ENCODE data around the gene BBX. TPM values are rescaled to one million over a fixed set of nuclear protein-coding genes. Genes with fewer than 3 reads are reported as not detected.

The BBX gene
- polyA plus RNA-seq, 3 donors: 4.7 to 10.3 (median 8.7) TPM

DNA sequence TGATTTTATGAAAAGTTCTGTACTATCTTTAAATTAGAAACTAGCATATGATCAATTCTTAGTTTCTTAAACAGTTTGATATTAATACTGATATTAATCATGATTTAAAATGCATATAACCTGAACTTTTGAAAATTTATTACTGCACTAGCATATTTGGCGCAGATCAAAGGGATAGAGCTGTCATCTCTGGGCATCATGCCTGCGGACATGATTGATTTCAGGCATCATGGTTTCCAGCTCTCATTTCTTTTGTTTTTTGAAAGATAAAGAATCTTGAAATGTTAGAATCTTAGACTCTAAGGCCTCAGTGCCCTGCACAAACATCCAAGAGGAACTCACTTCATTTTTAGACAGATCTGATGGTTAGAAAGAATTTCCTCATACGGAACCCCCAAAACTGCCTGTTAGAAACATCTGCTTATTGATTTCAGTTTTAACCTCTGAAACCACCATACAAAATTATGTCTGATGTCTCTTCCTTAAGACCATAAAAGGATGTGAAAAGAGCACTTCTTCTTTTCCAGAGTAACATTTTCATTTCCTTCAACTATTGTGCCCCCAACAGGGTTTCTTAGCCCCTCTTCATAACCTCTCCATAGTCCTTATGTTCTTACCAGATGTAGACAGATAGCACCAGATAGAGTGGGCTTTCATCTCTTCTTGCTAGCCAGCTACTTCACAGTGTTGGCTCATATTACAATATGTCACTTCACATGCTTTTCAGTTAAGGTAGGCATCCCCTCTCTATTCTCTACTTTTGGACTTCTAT lies 110.8 kb downstream of the BBX start:
- WGBS, 3 donors: 51 to 79% (median 60%) methylated on average over 3 of the region's 3 CpGs

DNA sequence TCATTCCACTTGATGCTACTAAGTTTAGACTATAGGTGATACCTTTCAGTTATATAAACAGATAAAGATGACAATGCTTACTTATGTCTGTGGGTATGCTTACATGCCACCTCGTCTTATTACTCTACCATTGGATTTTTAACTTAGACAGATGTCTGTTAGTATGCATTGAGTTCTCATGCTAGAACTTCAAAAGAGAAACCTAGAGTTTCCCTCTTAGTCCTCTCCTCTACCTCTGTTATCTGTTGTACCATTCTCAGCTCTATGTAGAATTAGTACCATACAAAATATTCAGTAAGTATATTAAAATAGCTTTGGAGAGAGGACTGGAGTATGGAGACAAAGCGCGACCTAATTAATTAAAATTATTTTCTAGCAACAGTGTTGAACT lies 111.3 kb downstream of the BBX start:
- 89 to 96% (median 95%) methylated on average over 3 of the region's 3 CpGs for WGBS, 3 donors
- no peak overlapping the region for H3K27ac ChIP-seq (ENCODE audit: low read depth, low read length)

More for the DNA sequence above, 110.8 kb downstream of the BBX start:
- no peak overlapping the region for H3K27ac ChIP-seq (ENCODE audit: low read depth, low read length)

DNA sequence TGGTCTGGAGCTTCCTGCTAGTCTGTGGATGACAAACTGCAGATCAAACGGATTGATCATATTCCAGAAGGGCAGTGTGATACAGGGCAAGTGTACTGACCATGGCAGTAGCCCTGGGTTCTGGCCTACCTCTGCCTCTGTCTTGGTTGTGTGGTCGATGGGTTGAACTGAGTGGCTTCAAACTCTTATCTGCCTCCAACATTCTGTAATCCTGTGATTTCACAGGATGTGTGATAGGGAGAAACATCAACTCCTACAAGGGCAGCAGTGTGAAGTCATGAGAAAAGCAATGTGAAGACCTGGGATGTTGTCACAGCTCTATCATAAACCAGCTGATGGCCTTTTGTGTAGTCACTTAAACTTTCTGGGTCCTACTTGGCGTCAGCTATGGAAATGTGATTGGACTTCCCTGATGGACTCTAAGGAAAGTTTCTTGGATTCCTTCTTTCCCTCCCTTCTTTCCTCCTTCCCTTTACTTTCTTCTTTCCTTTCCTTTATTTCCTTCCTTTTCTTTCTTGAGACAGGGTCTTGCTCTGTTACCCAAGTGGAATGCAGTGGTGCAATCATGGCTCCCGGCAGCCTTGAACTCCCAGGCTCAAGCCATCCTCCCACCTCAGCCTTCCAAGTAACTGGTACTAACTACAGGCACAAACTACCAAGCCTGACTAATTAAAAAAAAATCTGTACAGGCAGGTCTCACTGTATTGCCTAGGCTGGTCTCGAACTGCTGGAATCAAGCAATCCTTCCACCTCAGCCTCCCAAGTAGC lies 114.8 kb downstream of the BBX start:
- H3K27ac ChIP-seq (ENCODE audit: low read depth, low read length): no peak overlapping the region
- WGBS, 3 donors: 85 to 89% (median 88%) methylated on average over 5 of the region's 5 CpGs

DNA sequence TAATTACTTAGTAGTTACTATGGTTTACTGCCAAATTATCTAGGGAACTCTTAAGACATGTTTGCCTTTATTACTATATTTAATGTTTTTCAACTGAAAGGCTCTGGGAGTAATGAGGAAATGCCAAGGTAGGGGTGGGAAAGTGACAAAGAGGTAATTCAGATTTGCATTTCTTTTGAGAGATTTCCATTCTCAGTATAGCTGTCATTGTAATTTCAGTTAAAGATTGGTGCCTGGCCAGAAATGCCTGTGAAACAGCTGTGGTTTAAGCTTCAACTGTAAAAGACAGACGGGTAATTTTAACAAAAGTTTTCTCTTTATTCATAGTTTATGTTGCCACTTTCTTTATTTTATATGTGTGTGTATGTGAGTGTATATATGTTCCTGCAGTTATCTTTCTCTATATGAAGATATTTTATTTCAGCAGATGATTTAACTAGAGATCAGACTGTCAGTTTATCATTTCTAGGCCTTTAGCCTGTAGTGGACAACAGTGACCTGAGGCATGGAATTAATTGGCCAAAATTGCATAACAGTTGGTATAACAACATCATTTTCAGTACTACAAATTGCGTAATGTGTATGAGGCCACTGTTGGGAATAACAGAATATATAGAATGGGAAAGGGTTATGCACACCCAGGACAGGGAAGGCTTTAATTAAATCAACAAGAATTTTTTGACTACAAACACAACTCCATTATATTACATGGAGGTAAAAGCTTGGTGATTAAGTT lies 119.0 kb downstream of the BBX start:
- WGBS, 3 donors: 43 to 89% (median 65%) methylated on average over 2 of the region's 2 CpGs
- H3K27ac ChIP-seq (ENCODE audit: low read depth, low read length): no peak overlapping the region

DNA sequence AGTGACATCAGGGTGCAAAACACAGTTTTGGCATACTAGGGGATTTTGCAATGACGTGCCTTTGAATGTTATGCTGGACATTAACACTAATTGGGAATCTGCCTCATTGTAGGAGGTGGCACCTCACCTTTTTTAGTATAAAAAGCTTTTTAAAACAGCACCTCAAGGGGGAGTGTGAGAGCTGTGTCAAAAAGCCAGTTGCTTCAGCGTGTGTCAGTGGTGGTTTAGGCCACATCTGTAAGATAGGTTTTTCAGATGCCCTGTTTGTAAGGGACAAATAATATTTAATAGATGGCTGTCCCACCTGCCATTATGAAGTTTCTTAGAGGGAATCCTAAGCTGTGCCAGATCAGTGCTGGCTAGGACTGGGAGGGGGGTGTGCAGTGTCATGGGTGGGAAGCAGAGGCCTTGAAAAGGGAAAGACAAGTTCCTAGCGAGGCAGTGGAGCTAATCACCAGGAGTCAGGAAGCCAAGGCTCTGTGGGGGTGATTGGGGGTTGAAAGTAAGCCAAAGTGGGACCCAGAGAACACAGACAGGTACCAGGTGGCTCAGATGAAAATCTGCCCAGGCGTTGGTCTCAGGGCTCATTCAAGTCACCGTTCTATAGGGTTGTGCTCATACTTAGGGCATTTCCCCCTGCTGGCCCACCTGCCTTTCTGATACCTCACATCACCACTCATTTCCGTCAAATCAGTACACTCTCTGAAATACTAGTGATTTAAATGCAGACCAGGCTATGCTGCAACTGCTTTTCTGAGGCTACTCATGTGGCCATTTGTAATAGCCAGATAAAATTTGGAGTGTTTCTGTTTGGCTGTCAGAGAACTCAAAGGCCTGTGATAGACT lies 120.5 kb downstream of the BBX start:
- WGBS, 3 donors: 78 to 86% (median 82%) methylated on average over 6 of the region's 6 CpGs
- H3K27ac ChIP-seq (ENCODE audit: low read depth, low read length): no peak overlapping the region

DNA sequence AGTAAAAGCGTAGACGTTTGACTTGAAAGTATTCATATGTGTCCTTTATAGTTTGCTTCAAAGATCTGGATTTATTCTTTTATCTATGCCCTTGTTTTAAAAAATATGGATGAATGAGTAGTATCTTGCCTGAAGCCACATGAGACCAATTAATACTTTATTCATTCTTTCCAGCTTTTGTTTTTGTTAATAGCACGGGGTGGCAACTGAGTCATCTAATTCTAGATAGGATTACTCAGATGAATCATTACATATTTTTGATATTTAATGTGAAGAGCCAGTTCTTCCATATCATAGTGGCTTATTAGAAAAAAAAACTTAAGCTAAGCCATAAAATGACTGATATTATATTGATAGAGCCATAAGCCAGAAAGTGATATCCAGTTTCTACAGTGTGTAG lies 121.9 kb downstream of the BBX start:
- H3K27ac ChIP-seq (ENCODE audit: low read depth, low read length): no peak overlapping the region
- WGBS, 3 donors: 73 to 94% (median 76%) methylated on average over 3 of the region's 3 CpGs

DNA sequence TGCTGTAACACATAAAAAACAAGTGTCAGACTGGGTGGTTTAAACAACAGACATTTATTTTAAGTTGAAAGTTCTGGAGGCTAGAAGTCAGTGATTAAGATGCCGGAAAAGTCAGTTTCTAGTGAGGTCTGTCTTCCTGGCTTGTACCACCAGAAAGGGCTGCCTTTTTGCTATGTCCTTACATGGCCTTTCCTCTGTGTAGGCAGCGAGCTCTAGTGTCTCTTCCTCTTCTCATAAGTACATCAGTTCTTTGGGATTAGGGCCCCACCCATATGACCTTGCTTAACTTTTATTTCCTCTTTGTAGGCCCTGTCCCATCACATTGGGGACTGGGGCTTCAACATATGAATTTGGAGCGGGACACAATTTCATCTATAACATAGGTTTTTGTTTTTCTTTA lies 128.0 kb downstream of the BBX start:
- WGBS, 3 donors: 68 to 92% (median 71%) methylated on average over 3 of the region's 3 CpGs
- H3K27ac ChIP-seq (ENCODE audit: low read depth, low read length): no peak overlapping the region

DNA sequence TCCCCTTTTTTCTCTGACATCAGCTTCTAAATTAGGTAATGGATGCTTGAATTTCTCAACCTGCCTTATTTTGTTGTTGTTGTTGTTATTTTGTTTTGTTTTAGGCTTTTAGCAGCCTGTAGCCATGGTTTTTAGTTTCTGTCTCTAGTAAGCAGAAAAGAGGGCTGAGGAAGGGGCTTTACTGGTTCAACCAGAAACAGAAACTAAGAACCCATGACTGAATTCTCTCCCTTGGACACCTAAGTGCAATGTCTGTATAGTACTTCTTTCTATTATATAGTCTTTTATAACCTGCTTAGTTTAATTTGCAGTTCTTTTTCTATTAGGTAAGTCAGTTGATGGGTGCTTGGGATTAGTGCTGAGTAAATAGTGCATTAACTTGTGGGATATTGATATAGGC lies 129.0 kb downstream of the BBX start:
- no peak overlapping the region for H3K27ac ChIP-seq (ENCODE audit: low read depth, low read length)

DNA sequence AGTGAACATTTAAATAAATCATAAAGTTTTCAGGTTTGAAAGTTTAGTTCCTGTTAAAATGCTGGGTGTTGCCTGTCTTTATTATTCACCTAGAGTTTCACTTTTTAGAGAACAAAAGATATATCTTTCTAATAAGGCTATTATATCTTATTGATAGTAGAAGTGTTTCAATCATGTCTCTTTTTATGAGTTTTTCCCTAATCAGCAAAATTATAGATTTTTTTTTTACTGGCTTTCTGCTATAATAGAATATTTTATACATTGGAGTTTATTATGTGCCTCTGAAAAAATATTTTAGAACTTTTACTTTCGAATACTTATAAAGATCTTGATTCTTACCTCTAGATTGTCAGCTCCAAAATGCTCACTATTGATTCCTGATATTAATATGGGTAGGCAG lies 131.5 kb downstream of the BBX start:
- H3K27ac ChIP-seq (ENCODE audit: low read depth, low read length): no peak overlapping the region
- 95 to 100% (median 98%) methylated on average over 1 of the region's 1 CpG for WGBS, 3 donors

DNA sequence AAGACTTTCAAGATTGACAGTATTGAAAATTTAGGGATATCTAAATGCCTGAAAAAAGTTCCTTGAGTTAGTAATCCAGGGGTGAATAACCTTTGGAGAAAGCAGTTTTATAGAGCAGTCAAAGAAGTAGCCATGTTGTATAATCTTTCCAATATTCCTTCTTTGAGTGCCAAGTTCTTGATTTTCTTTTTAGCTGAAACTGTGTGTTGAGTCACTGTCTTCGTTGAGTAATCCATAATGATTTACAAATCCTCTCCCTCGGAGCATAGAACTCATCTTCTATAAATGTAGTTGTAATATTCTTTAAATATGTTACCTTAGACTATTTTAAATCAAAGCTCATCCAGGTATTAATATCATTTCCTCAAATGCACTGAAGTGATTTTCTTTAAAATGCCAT lies 135.2 kb downstream of the BBX start:
- no peak overlapping the region for H3K27ac ChIP-seq (ENCODE audit: low read depth, low read length)
- 12 to 58% (median 32%) methylated on average over 2 of the region's 2 CpGs for WGBS, 3 donors

DNA sequence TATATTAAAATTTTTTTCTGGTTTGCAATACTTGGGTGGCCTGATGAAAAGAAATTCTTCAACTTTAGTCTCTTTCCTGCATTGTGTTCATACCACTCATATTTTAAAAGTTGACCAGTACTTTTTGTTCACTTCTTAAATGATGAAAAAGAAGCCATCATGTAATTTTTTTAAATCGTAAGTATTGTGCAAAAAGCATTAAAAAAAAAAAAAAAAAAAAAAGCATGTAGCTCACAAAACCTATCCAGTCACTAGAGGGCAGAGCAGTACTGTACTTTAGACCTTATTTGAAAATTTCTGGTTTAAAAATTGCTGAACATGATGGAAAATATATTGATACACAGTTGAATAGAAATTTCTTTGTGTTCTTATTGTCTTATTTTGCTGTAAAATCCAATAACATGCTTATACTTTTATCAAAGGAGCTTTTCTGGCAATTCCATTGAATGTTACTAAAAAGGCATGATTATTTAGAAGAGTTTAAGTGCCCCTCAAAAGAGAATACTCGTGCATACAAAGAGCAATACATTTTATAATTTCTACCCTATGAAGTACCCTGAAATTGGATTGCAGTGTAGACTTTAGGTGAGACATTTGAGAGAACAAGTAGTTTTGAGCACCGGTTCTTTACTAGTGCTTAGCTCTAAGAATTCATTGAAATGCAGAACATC lies 137.7 kb downstream of the BBX start:
- WGBS, 3 donors: 67 to 76% (median 70%) methylated on average over 3 of the region's 3 CpGs
- no peak overlapping the region for H3K27ac ChIP-seq (ENCODE audit: low read depth, low read length)

DNA sequence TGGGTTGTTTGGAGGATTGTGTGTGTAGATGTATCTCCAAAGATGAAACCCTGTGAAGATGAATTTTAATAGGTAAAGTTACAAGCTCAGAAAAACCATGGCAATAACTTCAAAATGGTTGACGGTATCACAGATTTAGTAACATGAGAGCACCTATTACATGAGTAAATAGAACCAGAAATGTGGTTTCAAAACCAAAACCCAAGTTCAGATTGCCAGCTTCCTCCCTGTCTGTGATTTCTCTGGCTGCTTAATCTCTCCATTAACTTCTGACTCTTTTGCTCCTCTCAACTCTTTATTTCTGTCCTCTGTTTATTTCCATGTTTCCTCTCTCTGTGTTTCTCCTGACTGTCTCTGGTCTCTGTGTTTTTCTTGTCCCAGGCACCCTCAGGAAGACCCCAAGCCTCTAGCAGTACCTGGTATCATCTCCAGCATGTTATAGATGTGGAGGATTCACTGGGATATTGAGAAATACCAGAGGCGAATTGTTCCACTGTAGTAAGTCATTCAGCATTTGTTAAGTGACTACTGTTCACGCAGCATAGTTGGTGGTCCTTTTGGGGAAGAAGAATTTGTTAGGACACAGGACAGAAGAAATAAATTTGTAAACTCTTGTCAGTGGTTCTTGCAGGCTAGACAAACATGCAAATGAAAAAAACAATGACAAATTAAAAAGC lies 138.8 kb downstream of the BBX start:
- 34 to 86% (median 49%) methylated on average over 3 of the region's 3 CpGs for WGBS, 3 donors
- H3K27ac ChIP-seq (ENCODE audit: low read depth, low read length): no peak overlapping the region

DNA sequence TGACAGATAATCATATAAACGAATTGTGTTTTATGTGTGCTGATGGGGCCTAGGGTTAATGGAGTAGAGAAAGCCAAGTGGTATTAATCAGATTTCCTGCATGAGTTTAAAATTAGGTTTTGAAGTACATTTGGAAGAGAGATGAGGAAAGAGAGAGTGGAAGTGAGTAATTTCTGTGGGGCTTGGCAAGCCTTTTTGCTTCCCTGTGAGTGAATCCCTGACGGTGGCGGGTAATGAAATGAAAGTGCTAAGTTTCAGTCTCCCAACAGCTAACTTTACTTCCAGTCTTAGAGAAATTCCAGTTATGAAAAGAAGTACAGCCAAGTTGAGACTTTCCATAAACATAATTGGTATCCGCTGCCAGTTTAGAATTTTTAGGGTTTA lies 139.4 kb downstream of the BBX start:
- WGBS, 3 donors: 38 to 80% (median 43%) methylated on average over 4 of the region's 4 CpGs
- no peak overlapping the region for H3K27ac ChIP-seq (ENCODE audit: low read depth, low read length)

DNA sequence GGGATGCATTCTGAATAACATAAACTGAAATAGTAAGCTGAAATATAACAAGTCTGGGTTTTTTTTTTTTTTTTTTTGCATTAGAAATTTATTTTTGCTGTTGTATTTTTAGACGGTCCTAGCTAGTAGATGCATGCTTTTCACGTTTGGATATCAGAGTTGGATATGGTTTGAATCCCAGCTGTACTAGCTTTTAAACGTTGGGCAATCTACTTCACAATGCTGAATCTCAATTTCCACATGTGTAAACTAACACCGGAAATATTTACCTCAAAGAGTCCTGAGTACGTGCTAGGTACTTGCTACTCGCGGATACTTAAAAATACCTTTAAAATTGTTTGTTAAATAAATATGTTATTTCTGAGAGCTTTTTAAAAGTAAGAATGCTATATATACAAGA lies 139.8 kb downstream of the BBX start:
- H3K27ac ChIP-seq (ENCODE audit: low read depth, low read length): no peak overlapping the region
- WGBS, 3 donors: 48 to 72% (median 51%) methylated on average over 7 of the region's 7 CpGs

DNA sequence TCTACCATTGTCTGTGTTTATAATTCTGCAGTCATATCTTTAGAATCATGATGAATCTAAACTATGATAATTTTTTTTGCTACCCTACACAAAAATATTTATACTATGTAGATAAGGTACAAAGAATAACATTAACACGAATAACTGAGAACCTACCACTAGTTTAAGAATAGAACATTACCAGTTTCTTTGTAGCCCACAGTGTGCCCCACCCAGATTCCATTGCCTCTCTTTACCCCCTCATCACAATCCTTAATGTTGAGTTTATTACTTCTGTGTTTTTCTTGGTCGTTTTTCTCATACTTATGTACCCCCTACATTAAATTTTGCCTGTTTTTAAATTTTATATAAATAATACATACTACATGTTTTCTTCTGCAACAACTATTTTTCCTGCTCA lies 140.5 kb downstream of the BBX start:
- 49 to 81% (median 73%) methylated on average over 2 of the region's 2 CpGs for WGBS, 3 donors
- no peak overlapping the region for H3K27ac ChIP-seq (ENCODE audit: low read depth, low read length)

DNA sequence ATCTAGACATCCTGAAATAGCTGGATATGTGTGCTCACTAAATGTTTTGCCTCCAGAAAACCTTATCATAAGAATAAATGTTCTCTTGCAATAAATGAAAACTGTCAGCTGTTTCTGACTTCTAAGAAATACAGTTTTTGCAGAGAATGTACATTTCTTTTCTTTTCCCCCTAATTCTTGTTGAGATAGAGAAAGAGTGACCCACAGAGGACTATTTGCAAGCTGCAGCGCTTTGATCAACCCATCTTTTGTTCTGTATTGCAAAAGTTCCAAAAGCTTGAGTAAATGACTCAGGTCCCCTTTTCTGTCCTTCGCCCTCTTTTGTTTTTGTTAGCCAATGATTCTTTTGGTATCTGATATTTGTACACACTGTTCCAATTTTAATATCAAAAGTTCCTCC lies 141.9 kb downstream of the BBX start:
- no peak overlapping the region for H3K27ac ChIP-seq (ENCODE audit: low read depth, low read length)
- 96 to 98% (median 96%) methylated on average over 2 of the region's 2 CpGs for WGBS, 3 donors

DNA sequence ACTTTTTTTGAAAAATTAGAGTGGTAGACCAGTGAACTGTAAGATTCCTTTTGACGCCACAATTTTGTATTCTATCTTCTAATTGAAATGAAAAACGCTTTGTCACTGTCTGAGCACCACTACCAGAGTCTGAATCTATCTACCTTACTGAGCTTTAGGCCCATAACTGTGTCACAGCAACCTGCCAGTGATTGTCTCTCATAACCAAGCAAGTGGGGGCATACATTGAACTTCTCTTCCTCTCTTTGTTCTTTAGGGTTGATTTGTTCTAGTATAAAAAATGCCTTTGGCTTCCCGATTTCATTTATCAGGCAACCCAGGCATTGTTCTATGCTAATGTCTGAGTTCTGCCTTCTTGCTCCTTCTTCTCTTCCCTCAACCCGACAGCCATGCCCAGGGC lies 142.6 kb downstream of the BBX start:
- WGBS, 3 donors: 91 to 94% (median 94%) methylated on average over 4 of the region's 4 CpGs
- H3K27ac ChIP-seq (ENCODE audit: low read depth, low read length): no peak overlapping the region

DNA sequence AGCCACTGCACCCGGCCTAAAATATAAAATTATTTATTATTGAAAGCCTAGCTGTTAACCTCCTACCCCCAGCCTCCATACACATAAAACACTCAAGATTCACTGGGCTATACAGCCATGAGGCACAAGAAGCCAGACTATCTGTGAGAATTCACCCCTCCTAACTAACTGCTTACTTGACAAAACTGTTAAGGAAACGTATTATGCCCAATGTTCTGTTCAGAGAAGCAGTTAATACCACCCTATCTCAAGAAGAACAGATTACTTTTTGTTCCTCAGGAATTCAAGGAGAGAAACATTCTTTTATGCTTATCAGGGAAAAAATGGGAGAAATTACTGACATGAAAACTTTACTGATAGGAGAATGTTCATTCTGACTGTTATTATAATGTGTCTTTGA lies 144.1 kb downstream of the BBX start:
- no peak overlapping the region for H3K27ac ChIP-seq (ENCODE audit: low read depth, low read length)
- WGBS, 3 donors: 83 to 92% (median 85%) methylated on average over 2 of the region's 2 CpGs

Data from adipose tissue (tissue), 3 donors.